CD4-positive, alpha-beta T cell treated with Interleukin-15 for 1 hour (primary cell): ENCODE measurements around the gene C17orf58.
"Not testable (repeated sequence)": the region's sequence is repeated elsewhere in the genome, so short reads cannot be mapped to it uniquely, and the experiment has no call there.

Experiments
- DNase-seq: peaks from one replicate; pipeline ENCODE4 v3.0.0-alpha.2; 2020

Gene C17orf58

DNA sequence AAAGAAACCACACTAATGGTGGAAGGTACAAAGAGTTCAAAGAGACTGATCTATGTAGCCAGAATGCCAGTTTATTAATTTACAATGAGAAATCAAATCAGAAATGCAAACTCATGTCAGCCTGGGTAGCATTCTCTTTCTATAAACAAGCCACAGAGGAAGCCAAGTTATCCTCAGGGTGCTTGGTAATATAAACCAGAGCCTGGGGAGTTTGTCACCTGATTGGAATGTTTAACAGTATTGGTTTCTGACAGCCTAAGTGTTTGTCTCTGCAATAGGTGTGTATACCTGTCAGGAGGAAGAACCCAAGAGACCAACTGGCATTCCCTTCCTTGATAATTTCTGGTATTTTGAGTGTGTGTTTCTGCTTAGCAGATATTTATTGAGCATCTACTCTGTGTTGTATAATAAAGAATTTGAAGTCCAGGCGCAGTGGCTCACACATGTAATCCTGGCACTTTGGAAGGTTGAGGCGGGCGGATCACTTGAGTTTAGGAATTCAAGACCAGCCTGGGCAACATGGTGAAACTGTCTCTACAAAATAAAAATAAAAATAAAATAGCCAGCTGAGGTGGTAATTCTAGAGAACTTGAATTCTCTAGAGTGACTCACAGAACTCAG, 3.1 kb upstream of the C17orf58 start:
- DNase-seq: no peak

DNA sequence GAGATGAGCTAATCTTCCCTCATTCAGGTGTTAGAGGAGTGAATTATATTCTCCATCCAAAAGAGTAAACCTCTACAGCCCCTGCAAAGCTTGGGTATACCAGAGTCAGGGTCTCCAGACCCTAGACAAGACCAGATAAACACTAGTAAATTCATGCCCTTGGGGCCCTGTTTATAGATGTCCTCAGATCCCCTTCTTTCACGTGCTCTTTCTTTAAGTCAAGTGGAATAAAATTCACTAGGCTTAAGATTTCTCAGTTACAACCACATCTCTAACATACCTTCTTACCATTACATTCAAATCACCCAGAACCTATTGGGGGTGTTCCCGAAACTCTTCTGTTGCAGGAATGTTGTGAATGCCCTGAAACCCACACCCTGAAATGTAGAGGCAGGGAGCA, 2.2 kb upstream of the C17orf58 start:
- no peak for DNase-seq

DNA sequence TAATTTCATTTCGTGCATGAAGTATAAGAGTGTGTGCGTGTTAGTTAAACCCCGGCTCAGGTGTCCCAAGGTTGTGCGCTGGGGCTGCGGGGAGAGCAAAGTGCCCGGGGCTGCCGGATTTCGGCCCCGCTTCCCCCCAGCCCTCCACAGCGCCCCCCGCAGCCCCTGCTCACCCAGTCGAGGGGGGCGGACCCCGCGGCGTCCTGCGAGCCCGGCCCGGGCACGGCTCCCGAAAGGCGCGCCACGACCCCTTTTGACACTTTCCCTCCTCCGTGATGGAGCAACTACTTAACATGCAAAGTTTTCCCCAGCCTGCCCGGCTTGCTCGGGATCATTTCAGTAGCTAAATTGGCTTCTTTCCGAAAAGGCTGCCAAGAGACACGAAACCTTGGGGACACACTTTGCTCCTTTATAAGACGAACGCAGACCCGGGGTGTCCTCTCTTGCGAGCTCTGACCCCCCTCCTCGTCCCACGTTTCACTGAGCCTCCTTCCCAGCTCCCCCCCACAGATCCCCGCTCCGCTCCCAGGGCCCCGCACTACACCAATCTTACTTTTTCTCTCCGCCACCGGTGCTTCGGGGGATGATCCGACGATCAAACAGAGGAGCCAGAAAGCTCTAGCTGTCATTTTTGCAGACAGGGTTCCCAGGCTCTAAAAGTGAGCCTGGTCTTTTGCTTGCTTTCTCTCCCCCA, 552 bp downstream of the C17orf58 start:
- no peak for DNase-seq

DNA sequence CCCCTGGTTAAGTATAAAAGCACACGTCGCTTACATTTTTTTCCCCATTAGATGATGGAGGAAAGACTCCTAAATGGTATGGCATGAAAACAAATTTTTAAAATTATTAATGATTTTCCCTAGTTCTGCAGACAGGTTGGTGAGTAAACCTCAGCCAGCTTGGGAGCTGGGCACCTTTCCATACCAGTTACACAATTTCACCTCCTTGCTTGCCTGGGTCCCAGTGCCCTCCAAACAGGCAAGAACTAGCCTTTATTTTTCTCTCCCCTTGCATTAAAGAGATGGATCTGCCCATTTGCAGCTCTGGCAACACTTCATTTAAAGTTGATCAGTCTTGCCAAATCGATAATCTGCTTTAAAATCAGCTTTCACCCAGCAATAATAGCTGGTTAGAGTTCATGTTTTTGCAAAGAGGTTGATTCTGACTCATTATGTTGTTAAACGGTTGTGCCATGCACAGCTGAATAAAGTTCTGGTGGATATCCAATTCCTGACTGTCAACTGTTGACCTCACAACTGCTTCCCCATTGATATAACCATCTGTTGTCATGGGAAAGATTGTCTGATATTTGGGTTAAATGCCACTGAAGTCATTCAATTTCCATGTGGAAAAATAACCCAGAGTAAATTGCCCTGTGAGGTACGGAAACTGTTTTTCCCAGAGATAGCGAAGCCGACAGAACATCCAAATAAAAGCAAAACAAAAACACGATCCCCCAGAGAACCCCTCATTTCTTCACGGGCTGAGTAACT, 1.3 kb downstream of the C17orf58 start:
- no peak for DNase-seq

DNA sequence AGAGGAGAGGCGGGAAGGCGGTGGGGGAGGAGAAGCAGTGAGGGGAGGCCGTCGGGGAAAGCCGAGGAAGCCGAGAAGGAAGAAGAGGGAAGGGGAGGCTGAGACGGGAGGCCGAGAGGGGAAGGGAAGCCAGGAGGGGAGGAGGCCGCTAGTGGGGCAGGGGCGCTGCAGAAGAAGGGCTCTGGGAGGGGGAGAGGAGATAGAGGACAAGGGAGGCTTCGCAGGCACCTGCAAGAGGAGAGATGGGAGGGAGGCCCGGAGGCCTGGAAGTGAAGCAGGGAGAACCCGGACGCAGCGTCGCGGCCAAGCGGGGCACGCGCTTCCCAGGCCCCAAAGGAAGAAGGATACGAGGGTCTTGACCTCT, 2.3 kb downstream of the C17orf58 start:
- DNase-seq: no peak

DNA sequence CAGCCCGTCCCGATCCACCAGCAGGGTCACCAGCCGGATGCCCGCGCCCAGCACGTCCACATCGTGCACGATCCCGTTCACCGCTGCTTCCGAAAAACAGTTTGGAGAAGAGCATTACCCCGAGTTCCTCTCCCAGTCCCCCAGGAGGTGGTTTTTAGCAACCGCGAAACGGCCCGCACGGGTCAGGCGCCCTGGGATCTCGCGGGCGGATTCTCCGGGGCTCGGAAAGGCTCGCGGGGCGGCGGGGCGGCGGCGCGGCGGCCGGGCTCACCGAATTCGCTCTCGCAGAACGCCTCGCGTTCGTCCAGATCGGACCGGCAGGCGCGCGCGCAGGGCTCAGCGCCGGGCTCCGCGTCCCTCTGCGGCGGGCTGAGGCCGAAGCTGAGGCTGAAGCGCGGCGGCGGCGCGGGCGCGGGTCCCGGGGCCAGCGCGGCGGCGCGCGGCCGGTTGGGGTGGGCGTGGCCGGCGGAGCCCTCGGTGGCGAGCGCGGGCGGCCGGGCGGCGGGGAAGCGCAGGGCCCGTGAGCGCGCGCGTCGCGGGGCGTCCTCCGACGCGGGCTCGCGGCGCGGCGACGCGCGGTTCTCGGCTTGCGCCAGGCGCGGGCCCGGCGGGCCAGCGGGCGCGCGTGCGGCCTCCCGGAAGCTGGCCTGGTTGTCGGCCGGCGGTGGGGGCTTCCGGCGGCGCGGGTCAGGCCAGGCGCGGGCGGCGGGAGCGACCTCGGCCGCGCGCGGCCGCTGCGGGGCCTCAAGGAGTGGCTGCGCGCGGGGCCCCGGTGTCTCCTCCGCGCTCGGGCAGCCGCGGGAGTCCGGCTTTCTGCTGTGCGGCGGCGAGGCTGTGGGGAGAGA, 2.9 kb downstream of the C17orf58 start:
- peak; percentile 78 for DNase-seq

DNA sequence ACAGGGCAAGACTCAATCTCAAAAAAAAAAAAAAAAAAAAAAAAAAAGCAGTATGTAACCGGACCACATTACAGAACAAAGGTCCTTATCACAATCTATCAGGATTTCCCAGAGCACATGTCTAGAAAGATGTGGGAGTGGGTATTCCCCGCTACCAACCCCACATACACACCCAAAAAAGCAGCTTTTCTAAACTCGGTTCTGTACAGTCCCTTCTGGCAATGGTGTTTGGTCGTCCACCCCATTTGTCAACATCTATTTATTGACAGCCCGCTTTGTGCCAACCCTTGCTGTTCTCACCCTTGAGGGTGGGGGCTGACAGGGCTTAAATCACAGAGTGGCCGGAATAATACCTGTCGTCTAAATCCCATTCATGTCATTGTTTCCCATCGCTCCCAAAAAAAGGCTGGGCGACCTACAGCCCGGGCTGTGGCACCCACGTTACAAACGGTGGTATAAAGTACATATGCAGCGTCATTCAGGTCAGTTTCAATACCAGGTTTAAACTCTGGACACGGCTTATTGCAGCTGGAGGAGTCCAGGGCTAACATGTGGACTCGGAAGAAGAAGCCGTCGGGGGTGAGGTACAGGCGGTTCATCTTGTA, 3.6 kb downstream of the C17orf58 start:
- DNase-seq: no peak

DNA sequence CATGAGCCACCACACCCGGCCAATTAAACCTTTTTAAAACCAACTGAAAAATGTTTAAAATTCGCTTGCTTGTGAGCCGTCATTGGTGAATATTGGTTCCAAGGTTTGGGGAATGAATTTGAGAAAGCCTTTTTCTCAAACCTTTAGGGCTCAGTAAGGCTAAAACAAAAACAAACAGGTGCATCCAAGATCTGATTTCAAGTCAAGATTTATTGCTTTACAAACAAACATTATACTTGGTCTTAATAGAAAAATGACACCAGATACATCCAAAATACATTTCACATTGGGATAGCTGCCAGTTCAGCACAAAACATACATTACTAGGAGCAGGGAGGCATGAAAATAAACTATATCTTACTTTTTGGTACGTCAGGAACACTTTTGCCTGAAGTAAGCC, 5.4 kb downstream of the C17orf58 start:
- no peak for DNase-seq

DNA sequence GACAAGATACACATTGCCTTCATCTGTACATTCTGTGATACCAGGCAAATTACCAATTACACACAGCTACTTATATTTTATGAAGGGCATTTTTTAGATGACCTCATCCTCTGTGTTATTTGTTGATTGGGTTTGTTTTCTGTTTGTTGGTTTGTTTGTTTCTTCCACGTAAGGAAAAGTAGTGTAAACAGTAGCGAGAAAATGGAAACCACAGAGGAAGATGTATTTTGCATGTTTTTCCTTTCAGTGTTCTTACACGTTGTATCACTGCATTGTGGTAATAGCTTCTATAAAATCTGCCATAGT, 12.9 kb downstream of the C17orf58 start:
- no peak for DNase-seq

DNA sequence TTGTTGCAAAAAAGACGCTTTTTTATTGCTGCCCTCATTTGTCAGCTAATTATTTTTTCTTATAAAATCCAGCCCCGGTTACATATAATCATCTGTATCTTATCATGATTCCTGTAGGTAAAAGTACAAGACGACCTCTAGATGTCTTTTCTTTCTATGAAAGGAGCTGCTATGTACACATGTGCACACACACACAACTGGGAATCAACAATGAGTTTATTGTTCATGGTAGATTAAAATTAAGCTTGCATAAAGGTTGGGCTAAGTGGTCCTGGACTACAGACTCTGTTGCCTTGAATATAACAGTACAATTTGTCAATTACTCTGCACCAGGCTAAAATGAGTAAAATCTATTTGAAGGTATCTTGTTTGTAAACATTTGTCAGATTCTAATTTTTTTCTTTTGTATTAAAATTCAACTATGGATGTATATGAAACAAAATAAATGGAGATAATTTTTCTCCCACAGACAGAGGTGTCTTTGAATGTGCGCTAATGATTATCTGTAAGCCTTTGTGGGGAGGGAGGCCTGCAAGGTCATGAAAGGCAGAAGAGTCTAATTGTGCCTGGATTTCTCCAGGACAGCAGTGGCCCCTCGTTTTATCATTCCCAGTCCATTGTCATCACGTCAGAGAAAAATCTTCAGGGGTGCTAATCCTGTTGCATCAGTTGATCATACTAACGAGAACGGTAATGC, 13.4 kb downstream of the C17orf58 start:
- no peak for DNase-seq

DNA sequence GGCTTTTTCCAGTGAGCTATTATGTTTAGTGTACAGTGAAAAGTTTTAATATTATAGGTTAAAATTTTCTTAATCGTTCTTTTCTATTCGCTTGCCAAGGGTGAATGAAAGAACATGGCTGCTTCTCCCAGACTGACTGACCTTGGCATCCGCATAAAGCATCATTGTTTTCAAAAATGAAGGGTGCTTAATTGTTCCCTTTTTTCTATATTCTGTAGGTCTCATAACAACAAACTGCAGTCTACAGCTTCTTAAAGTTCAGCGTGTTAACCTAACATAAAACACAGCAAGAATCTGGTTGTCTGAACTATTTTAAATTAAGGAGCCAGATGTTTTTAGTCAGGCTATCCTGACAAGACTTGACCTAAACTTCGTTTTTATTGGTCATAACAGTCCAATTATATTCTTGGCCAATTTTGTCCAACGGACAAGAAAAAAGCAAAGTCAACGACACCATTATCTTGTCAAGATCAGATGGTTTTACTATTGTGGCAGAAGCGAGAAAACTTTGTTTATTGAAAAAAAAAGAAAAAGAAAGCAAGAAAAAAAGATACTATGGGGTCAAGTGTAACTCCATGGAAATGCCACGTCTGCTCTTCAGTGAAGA, 14.1 kb downstream of the C17orf58 start:
- DNase-seq: no peak

DNA sequence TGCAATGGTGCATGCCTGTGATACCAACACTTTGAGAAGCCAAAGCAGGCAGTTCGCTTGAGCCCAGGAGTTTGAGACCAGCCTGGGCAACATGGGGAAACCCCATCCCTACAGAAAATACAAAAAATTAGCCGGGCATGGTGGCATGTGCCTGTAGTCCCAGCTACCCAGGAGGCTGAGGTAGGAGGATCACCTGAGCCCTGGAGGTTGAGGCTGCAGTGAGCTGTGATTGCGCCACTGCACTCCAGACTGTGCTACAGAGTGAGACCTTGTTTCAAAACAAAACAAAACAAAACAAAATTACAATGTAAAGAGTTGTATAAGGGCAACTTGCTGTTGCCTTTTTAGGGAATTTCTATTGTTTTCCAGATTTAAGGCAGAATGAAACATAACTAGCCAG, 15.4 kb downstream of the C17orf58 start:
- not testable (repeated sequence) for DNase-seq

DNA sequence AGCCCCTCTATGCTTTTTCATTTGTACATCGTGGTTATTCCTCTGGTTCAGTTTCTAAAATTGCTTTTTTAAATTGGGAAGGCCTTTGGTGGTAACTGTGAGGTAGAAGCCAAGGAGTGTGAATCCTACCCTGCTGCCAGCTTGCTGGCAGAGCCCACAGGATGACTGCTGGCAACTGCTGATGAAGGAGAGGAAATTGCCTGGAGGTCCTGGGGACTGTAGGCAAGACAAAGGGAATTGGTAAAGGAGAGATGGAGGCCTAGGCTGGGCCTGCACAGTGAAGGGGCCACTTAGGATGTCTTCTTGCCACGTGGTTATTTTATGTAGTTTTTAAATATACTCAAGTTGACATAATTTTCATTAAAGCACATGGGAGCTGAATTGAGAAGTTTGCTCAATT, 15.8 kb downstream of the C17orf58 start:
- DNase-seq: no peak

DNA sequence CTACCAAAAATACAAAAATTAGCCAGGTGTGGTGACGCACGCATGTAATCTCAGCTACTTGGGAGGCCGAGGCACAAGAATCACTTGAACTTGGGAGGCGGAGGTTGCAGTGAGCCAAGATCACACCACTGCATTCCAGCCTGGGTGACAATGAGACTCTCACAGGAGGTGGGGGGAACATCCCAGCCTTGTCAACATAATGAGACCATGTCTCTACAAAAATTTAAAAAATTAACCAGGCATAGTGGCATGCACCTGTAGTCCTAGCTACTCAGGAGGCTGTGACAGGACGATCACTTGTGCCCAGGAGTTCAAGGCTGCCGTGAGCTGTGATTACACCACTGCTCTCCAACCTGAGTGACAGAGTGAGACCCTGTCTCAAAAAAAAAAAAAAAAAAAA, 20.0 kb downstream of the C17orf58 start:
- not testable (repeated sequence) for DNase-seq

DNA sequence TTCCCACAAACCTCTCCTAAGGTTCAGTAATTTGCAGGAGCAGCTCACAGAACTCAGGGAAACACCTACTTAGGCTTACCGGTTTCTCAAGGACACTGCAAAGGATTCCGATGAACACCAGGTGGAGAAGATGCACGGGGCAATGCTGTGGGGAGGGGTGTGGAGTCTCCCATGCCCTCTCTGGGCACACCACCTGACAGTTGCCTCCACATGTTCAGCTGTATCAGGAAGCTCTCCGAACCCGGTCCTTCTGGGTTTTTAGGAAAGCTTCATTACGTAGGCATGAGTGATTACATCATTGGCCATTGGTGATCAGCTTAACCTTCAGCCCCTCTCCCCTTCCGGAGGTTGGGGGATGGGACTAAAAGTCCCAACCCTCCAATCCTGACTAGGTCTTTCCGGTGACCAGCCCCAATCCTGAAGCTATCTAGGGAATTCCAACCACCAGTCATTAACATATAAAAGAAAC, 21.6 kb downstream of the C17orf58 start:
- DNase-seq: no peak

DNA sequence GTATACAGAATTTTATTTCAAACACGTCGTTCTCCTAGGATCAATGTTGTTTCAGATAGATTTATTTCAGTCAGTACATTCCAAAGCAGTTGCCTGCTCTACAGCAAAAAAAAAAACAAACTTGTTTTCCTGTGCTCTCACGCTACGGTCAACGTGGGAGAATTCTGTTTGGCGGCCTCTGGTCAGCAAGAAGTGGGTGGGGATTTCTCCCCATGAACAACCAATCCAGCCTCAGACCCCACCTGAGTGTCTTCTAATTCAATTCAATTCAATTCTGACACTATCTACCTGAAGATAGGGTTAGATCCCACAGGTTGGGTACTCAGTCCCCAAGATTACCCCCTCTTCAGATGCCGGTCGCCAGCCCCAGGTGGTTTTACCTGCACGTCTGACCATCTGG, 22.1 kb downstream of the C17orf58 start:
- no peak for DNase-seq

DNA sequence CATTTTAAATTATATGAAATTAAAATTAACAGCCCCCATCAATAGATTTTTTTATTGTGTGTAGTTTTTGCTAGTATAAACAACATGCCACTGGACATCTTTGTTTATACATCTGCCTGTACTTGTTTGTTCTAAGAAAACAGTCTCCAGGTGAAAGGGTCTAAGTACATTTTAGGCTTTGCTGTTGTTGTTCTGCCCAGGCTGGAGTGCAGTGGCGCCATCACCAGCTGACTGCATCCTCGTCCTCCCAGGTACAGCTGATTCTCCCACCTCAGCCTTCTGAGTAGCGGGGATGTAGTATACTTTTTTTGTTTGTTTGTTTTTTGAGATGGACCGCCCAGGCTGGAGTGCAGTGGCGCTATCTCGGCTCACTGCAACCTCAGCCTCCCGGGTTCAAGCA, 25.5 kb downstream of the C17orf58 start:
- DNase-seq: no peak

DNA sequence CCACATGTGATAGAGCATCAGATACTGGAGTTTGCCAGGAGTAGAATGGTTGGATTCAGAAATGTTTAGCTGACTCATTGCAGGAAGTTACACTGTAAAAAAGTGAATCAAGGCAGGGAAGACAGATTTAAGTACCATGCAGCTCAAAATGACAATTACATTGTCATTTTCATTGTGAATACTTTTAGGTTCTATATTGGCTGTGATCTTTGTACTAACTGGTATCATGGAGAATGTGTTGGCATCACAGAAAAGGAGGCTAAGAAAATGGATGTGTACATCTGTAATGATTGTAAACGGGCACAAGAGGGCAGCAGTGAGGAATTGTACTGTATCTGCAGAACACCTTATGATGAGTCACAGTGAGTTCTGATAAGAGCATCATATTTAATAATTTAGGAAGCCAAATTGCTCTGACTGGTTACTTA, 33.1 kb downstream of the C17orf58 start:
- DNase-seq: peak; percentile 60

DNA sequence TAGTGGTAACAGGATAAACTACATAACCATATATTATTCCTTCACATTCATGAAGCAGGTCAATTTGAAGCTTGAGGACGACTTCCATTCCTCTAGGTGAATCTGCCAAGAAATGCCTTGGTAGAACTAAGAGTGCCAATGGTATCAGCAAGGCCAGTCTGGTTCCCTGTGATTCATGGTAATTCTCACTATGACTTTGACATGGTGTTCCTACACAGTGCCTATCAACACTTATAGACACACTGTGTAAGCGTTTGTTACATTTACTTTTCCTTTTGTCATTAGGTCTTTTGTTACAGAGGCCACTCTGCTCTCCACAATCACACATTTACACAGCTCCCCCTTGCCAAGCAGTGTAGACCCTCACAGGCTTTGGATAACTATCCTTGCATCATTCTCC, 34.1 kb downstream of the C17orf58 start:
- not testable (repeated sequence) for DNase-seq

DNA sequence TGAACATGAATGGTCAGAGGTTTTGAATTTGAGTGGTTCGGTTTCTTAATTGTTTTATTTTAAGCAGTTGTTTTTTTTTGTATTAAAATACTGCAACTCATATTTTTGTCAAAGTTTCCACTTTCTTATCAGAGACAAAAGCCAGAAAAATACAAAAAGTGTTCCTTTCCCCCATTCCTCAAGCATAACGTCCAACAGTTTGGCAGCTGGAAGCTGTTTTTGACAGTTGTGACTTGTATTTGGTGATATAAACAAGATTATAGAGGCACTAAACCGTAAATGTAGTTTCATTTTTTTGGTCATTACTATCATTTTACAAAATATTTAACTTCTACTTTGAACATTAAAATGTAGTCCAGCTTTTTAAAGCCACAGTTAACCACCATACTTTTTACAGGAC, 36.0 kb downstream of the C17orf58 start:
- not testable (repeated sequence) for DNase-seq

DNA sequence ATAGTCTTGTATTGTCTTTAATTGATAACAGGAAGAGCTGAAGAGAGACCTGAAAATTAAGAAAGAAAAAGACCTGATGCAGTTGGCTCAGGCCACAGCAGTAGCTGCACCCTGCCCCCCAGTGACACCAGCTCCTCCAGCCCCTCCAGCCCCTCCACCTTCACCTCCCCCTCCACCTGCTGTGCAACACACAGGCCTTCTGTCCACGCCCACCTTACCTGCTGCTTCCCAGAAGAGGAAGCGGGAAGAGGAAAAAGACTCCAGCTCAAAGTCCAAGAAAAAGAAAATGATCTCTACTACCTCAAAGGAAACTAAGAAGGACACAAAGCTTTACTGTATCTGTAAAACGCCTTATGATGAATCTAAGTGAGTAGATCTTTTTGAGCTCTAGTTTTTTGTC, 36.8 kb downstream of the C17orf58 start:
- no peak for DNase-seq

DNA sequence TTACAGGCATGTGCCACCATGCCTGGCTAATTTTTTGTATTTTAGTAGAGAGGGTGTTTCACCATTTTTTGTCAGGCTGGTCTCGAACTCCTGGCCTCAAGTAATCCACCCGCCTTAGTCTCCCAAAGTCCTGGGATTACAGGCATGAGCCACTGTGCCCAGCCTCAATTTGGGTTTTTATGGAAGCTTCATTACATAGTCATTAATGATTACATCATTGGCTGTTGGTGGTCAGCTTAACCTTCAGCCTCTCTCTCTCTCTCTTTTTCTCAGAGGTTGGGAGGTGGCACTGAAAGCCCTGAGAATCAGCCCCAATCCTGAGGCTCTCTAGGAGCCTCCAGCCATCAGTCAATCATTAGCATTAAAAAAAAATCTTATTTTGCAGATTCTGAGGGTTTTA, 45.3 kb downstream of the C17orf58 start:
- no peak for DNase-seq
